Upper lobe of right lung (tissue), 1 donor: ENCODE measurements around the gene ANTXR2. TPM values are rescaled to one million over a fixed set of nuclear protein-coding genes. Genes with fewer than 3 reads are reported as not detected.

ENCODE experiments used
- ATAC-seq: fragments of 200-7000 bp; cut with Tn5 transposase; one replicate; pipeline ENCODE4 v1.9.1; 2020; ENCODE audit warnings: mild to moderate bottlenecking, moderate library complexity
- DNase-seq: peaks from one replicate; pipeline ENCODE4 v3.0.0-alpha.2; 2020
- H3K27ac ChIP-seq: fragments of 200-600 bp; one replicate; pipeline ENCODE4 v1.8.0; 2022
- H3K27me3 ChIP-seq: fragments of 200-600 bp; one replicate; pipeline ENCODE4 v1.8.0; 2022; ENCODE audit warnings: mild to moderate bottlenecking
- H3K36me3 ChIP-seq: fragments of 200-600 bp; one replicate; pipeline ENCODE4 v1.8.0; 2022
- H3K4me1 ChIP-seq: fragments of 200-600 bp; one replicate; pipeline ENCODE4 v1.8.0; 2022
- H3K4me3 ChIP-seq: fragments of 200-600 bp; one replicate; pipeline ENCODE4 v1.8.0; 2022; ENCODE audit warnings: mild to moderate bottlenecking
- H3K9me3 ChIP-seq: fragments of 200-600 bp; one replicate; pipeline ENCODE4 v1.8.0; 2022
- intact Hi-C: fragments of 100-400 bp; cut with DNase I; formaldehyde crosslinking; loops from one replicate; pipeline ENCODE4 v1.11.0; 2022
- total RNA-seq: library from RNA; stranded (reverse); fragmentation: NEBNext Ultra II Directional; extraction: Animal tissue kit (Norgen Biotek cat#: 25700); gene quantifications from one replicate; pipeline ENCODE4 v1.2.1, GENCODE V29; 2021
- TF ChIP-seq, protein P1 (sequence below): fragments of 200-600 bp; IDR thresholded peaks from one replicate; pipeline ENCODE4 v1.8.0; 2022; ENCODE audit warnings: antibody characterized with exemption
- donor health status: DM: no; HTN: yes; CAD: no; lungs with severe emphysema.

ANTXR2 gene
- total RNA-seq, 1 donor from 2014 or later: 67.4 TPM

DNA sequence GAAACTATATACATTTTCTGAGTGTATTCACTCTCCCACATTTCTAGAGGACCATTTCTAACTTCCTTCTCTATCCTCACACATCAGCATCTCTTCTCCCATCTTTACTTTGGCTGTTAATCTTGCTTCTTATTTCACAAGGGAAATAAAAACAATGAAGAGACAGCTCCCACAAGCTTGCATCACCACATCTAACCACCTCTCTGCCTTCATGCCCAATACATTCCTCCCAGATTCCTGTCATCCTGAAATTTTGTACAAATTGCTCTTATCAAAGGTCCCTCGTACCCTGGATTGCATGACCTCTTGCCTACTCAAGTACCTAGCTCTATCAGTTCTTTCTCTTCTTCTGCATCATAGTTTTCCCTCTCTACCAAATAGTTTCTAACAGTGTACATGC lies 215.2 kb downstream of the ANTXR2 start:
- no peaks in the 10 kb centered on the region for H3K36me3 ChIP-seq
- no peaks in the 10 kb centered on the region for H3K27me3 ChIP-seq
- TF ChIP-seq, protein P1, sequence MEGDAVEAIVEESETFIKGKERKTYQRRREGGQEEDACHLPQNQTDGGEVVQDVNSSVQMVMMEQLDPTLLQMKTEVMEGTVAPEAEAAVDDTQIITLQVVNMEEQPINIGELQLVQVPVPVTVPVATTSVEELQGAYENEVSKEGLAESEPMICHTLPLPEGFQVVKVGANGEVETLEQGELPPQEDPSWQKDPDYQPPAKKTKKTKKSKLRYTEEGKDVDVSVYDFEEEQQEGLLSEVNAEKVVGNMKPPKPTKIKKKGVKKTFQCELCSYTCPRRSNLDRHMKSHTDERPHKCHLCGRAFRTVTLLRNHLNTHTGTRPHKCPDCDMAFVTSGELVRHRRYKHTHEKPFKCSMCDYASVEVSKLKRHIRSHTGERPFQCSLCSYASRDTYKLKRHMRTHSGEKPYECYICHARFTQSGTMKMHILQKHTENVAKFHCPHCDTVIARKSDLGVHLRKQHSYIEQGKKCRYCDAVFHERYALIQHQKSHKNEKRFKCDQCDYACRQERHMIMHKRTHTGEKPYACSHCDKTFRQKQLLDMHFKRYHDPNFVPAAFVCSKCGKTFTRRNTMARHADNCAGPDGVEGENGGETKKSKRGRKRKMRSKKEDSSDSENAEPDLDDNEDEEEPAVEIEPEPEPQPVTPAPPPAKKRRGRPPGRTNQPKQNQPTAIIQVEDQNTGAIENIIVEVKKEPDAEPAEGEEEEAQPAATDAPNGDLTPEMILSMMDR: no peak
- DNase-seq (no peak), ATAC-seq (no peak)
- no peak overlapping the region for H3K4me3 ChIP-seq
- no peak overlapping the region for H3K27ac ChIP-seq
- no peaks in the 10 kb centered on the region for H3K4me1 ChIP-seq
- intact Hi-C loops: no loop called here
- H3K9me3 ChIP-seq: no peaks in the 10 kb centered on the region

DNA sequence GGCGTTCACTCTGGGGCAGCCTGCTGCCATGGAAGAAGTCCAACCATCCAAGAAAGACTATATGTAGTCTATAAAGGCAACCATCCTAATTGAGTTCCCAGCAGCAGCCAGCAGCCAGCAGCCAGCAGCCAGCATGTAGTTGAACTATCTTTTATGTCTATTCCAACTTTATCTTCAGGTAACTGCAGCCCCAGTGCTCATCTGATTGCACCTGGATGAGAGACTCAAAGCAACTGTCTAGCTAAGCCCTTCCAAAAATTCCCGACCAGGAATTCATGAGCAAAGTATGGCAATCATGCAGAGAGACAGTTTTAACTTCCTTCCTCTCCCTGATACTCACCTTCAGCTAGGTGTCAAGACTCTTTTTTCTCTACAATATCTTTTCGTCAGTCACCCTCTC lies 216.8 kb downstream of the ANTXR2 start:
- intact Hi-C loops: no loop called here
- no peak overlapping the region for H3K27ac ChIP-seq
- no peaks in the 10 kb centered on the region for H3K27me3 ChIP-seq
- DNase-seq (no peak), ATAC-seq (no peak)
- H3K4me1 ChIP-seq: no peaks in the 10 kb centered on the region
- H3K36me3 ChIP-seq: no peaks in the 10 kb centered on the region
- H3K4me3 ChIP-seq: no peak overlapping the region
- TF ChIP-seq, protein P1: no peak
- no peaks in the 10 kb centered on the region for H3K9me3 ChIP-seq

DNA sequence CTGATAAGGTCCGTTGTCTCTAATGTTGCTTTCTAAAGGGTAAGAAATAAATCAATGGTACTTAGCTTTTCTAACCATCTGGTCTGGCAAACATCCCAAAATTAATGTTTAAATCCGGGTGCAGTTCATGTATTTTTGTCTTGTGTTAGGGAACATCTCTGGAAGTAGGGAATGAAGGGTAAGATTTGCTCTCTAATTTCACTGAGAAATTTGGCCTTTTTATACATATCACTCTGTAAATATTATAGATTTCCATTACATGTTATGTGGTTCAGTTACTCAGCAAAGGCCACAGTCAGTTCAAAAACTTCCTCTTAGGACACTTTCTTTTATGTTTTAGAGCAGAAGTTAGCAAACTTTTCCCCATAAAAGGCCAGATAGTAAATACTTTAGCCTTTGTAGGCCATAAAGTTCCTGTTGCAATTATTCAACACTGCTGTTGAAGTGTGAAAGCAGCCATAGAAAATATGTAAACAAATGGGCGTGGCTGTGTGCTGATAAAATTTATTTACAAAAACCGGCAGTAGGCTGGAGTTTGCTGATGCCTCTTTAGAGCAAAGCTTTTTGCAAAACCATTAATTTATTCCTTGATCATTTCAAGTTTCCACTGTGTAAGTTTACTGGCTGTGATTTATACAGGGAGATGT lies 218.1 kb downstream of the ANTXR2 start:
- H3K4me1 ChIP-seq: no peaks in the 10 kb centered on the region
- H3K36me3 ChIP-seq: no peaks in the 10 kb centered on the region
- ATAC-seq (no peak), DNase-seq (no peak)
- no peak overlapping the region for H3K27ac ChIP-seq
- H3K27me3 ChIP-seq: no peaks in the 10 kb centered on the region
- intact Hi-C loops: no loop called here
- no peaks in the 10 kb centered on the region for H3K9me3 ChIP-seq
- H3K4me3 ChIP-seq: no peak overlapping the region
- TF ChIP-seq, protein P1: no peak

DNA sequence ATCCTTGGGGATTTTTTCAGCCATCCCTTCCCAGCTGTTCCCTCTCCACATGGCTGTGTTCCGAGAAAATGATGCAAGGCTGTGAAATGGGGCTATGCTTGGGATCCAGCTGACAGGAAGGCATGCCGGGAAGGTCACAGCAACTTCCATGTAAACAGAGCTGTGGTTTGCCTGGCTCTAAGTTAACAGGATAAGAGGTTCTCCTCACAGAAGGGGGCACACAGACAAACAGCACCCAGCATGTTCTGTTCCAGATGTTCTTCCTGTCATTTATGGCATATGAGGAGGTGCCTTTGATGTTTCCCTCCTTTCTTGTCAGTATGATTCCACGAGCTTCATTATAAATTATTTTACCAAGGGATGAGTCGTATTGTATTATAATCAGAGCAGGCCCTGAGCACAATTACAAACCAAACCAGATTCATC lies 220.7 kb downstream of the ANTXR2 start:
- DNase-seq (no peak), ATAC-seq (peak; percentile 60)
- no peaks in the 10 kb centered on the region for H3K27me3 ChIP-seq
- no peaks in the 10 kb centered on the region for H3K4me1 ChIP-seq
- H3K36me3 ChIP-seq: no peaks in the 10 kb centered on the region
- no peaks in the 10 kb centered on the region for H3K9me3 ChIP-seq
- no peak overlapping the region for H3K4me3 ChIP-seq
- TF ChIP-seq, protein P1: no peak
- no peak overlapping the region for H3K27ac ChIP-seq
- intact Hi-C loops: no loop called here

DNA sequence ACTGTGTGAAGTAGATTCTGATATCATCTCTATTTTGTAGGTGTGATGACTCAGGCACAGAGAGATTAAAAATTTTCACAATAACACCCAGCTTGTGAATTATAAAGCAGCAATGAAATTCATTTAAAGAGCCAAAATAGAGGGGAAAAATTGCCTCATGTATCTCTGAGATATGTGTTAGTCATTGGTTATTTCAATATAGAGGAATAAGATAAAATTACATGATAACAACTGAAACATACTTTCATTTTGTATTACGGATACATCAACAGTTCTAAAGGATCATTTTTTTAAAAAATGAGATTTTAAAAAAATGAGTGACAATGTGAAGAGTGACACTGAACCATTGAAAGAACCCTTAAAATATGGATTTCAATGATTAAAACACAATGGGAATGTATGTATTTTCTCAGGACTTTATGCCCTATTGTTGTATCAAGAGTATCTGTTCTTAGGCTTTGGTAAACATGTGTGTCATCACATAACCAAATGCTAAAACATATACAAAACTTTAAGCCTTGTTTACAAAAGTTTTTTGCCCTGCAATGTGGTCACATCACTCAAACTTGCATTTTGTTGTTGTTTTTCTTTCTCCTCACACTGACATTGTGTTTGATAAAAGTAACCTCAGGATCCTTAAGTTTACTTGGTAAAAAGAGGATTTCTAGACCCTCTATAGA lies 221.3 kb downstream of the ANTXR2 start:
- DNase-seq: no peak
- Histone ChIP-seq H3K4me1 (no peaks in the 10 kb centered on the region), H3K4me3 (no peak overlapping the region), H3K36me3 (no peaks in the 10 kb centered on the region), H3K27ac (no peak overlapping the region), H3K9me3 (no peaks in the 10 kb centered on the region), H3K27me3 (no peaks in the 10 kb centered on the region)
- ATAC-seq: no peak
- TF ChIP-seq, protein P1: no peak
- intact Hi-C loops: no loop called here

Other genes starting within 250 kb of the ANTXR2 start
- 1.7 TPM for gene PRDM8, start 124.3 kb upstream of the ANTXR2 start, total RNA-seq
- not detected for gene FGF5, start 193.4 kb upstream of the ANTXR2 start, total RNA-seq